HG02938 (cell line): ENCODE data around the gene FILIP1.

Experiments used
- ATAC-seq: cut with Tn5 transposase; IDR thresholded peaks from one replicate; pipeline ENCODE4 v1.9.1; 2021; ENCODE audit warnings: mild to moderate bottlenecking, moderate library complexity; ENCODE audit not compliant: unreplicated experiment

The FILIP1 gene

DNA sequence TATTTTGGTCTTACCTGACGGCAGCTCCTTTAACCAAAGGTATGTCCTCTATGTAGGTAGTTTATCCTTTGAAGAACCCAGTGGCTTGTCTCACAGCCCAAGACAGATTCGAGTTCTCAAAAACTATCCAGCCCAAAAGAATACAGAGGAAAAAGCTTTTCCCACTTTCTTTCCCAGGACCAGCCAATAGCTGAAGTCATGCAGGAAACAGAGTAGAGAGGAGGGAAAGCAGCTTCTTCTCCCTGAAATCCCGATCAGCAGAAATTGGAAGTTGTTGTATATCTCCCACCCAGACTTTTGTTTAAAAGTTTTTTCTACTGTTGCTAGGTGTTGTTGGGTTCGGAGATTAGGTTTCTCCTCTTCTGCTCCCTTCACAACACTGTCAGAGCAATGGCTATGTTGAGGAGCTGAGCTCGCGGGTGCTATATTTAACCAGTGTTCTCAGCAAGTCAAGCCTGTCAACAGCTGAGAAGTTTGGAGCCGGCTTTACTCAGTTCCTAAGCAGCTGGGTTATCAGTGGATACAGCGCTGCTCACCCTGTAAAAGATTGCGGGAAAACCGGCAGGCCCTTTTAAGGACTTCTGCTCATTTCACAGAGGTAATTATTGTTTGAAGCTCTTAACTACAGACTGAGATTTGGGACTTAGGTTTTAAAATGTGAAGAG, at the start of gene FILIP1:
Gene FILIP1, minus strand, starts transcription at position 401 of the 665 bp plus-strand sequence. CDS start 78,828 bp downstream, outside the sequence.
- no peak for ATAC-seq

DNA sequence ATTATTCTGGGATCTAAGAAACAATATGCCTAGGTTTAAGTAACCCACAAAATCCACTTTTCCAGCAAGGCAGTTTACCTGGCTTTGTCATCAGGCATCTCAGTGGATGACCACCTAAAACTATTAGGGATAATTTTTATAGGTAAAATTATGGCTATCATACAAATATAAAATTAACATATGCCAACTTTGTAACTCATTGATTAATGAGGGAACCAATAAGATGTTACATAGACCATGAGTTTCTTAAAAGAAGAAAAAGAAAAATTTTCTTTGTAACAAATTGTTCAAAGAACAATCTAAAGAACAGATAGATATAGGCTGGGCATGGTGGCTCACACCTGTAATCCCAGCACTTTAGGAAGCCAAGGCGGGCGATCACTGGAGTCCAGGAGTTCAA, 49.7 kb upstream of the FILIP1 start:
- no peak for ATAC-seq

GRCh38 chr6:75539136-75539535, 45.5 kb upstream of the FILIP1 start:
- ATAC-seq = no peak

- no peak for ATAC-seq
Measured at GRCh38 chr6:75532521-75532920, 38.9 kb upstream of the FILIP1 start.

GRCh38 chr6:75531174-75531573, 37.6 kb upstream of the FILIP1 start:
- no peak for ATAC-seq

DNA sequence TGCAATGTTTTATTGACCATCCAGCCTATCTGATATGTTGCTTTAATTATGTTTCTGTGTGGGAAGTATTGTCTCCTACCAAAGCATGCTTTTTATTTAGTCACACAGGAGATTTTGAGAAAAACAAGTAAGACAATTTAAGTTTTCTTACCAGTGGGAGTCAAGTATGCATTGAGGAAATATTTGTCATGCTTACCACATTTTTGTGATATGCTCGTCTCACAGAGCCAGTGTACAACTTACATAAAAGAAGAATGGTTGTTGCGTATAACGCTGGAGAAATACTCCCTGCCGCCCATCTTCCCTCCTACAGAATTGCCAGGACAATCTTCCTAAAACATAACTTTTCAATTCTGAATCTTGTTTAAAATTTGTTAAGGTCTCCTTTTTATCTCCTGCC, 37.1 kb upstream of the FILIP1 start:
- ATAC-seq = no peak

DNA sequence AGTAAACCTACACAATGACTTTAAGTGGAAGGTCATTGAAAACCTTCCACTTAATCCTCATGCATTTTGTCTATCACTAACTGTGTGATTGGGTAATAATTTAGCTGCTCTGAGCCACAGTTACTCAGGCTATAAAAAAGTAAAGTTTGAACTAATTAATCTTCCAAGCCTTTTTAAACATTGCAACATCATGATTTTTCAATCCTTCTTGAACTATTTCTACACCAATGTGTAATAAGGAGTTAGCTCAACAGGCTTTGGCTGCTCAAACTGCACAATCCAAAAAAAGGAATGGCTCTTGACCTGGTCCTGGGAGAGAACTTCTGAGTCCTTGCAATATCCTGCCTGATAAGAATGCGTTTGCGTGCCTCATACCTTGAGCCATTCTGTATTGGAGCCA, 34.8 kb upstream of the FILIP1 start:
- no peak for ATAC-seq

DNA sequence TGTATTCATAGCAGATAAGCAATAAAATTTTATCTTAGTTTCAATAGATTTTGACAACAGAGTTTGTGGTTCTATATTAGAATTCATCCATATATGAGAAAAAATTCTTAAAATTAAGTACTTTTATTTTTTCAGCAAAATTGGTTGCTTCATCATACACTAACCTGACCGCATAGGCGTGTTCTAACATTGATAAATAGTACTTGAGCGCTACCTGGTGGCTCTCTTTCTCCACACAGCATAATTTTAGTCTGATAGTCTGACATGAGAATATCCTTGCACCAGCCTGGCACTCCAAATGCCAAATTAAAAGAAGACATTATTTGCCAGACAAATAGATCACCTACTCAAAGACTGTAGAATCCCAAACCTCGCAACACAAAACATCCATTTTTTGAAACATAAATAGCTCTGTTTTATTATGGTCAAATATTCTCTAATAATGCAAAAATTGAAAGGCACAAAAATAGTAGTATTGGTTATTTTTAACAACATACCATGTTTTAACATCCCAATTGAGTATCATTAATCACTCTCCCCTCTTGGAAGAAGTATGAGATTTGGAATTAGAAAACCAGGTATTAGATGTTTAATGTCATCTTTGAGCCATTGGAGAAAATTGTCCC, 33.0 kb upstream of the FILIP1 start:
- ATAC-seq = peak; percentile 88

DNA sequence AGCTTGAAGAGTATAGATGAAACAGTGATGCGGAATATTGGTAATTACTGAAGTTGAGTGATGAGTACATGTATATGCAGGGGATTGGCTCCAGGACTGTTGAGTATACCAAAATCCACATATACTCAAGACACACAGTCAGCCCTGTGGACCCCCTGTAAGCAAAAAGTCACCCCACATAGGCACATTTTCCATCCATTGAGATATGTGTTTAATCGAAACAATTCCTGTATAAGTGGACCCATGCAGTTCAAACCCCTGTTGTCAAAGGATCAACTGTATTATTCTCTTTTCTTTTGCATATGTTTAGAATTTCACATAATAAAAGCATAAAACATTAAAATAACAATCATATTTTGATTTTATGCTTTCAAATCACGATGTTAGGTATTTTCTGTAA, 32.1 kb upstream of the FILIP1 start:
- no peak for ATAC-seq

DNA sequence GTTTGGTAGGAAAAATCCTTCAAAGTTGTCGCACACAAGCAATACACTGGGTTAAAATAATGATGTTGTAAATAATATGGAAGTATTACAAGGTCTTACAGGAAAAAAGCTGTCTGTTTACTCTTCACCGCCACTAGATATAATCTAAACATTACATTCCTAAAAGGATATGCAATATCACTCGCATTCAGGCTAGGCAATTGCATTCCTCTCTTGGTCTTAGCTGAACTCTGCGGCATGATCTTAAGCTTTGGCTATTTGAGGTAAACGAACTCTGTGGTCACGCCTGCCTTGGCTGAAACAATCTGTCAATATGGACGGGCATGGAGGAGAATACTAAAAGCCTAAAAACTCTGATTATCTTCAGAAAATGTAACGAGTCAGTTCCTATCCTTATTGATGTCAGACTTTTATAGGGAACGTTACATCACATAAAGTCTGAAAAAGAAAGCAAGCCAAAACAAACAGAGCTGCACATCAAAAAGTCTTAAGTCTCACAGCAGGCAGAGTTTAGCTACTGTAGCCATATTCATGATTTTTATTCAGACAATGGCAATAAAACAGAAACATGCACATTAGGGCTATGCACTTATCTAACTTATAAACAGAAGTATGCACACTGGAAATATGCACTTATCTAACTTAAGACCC, 30.8 kb upstream of the FILIP1 start:
- no peak for ATAC-seq

- ATAC-seq = no peak
Measured at GRCh38 chr6:75516757-75517156, 23.2 kb upstream of the FILIP1 start.

DNA sequence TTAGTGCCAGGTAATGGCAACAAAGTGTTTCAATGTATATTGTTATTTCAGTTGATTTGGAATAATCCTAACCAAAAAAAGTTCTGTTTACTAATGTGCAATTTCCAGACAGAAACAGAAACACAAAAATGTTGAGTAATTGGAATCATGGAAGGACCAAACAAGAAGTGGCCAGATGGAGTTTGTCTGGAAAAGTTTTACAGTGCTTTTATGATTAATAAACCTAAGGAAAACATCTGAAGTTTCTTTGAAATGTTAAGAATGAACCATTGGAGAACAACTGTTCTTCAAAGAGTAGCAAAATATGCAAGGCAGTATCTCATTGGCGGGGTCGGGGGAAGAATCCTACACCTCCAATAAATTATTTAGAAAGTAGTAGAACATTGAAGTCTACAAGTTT, 19.0 kb upstream of the FILIP1 start:
- no peak for ATAC-seq

DNA sequence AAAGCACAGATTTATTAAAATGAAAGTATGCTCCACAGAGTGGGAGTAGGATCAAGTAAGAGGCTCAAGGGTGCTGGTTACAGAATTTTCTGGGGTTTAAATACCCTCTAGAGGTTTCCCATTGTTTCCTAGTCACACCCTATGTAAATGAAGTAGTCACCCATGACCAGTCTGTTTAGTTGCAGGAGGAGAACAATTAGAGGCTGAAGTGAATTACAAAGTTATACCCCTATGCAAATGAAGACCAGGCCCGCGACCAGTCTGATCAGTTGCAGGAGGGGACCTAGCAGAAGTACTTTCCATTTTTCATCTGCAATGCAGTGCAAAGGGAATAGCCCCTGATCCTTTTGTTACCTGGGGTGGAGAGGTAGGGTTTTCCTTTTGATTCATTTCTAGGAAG, 11.8 kb upstream of the FILIP1 start:
- no peak for ATAC-seq

GRCh38 chr6:75504465-75505222, 11.0 kb upstream of the FILIP1 start:
- no peak for ATAC-seq

DNA sequence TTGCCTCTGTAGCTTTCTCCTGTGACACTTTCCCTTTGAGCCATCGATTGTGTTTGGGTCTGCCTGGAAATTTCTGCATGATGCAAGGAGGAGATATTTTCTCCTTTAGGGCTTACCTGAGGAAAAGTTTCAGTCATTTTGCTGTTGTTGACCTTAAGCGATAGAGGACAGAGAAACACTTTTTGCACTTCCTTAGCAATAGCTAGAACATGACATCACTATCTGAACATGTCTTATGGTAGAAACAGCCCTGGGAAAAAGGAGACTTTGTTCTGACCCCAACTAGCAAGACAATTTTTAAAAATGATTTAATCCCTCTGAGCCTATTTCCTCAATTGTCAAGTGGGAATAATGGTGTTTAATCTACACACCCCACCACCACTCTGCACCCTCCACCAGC, 9.7 kb upstream of the FILIP1 start:
- no peak for ATAC-seq

DNA sequence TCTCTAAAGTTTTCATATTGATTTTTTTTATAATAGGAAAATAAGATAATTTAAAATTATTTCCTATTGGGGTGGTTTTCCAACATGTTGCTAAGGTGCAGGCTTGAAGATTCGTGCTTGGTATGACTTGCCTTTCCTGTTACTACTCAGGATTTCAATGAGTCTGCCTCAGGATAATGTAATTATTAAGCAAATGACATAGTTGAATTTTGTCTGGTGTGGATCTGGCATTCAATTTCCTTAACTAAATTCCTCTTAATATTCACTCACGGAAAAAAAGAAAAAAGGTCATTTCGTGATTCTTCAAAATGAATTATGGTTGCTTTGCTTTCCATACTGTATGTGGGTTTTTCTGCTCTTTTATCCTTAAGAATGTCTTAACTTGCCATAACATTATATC, 9.3 kb upstream of the FILIP1 start:
- ATAC-seq = no peak

DNA sequence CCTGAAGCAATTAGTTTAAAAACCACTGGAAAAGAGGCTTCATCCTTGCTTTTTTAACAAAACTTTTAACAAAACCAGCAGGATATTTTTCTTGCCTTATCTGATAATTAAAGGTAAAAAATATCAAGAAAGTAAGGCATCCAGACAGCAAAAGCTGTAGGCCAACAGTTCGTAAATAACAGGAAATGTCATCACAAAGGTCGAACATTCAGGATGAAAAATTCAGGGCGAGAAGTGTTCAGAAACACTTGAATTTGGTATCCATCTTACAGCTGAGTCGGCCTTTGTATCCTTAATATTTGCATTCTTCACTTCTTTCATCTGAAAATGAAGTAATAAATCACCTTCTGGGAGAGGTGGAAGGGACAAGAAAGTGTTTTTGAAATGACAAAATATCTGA, 8.2 kb upstream of the FILIP1 start:
- ATAC-seq = no peak

GRCh38 chr6:75499640-75500039, 6.0 kb upstream of the FILIP1 start:
- no peak for ATAC-seq

- no peak for ATAC-seq
Measured at GRCh38 chr6:75498862-75499261, 5.3 kb upstream of the FILIP1 start.

- ATAC-seq = no peak
Measured at GRCh38 chr6:75497994-75498393, 4.4 kb upstream of the FILIP1 start.

DNA sequence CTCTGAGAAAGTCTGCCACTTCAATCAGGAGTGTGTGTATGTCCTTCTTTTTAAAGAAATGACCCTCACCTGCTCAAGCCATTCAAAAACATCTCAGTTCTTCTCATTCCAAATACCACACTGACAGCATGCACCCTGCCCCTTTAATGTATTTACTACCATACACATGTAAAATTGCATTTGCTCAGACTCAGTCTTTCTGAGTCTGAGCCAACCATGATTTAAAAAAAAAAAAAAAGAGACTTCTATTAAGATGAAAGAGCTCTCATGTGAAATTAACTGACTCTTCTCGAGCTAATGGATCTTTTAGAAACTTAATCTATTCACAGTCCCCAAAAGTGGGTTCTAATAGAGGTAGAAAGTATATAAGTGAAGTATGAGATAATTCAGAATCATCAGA, 1.4 kb upstream of the FILIP1 start:
- no peak for ATAC-seq

DNA sequence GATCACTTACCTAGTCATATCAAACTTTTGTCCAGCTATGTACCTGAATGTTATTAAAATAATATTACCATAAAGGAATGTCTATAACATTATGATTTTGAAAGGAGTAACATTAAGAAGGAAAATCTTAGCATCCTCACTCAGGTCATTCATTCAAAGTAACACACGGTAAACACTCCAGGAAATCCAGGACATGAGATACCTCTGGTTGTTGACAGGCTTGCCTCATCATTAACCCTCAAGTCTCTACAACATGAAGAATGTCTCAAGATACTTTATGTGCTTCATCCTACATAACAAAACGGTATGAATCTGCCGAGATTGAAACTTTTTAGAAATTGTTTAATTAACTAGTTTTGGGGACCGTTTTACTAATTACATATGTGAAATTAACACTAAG, 690 bp upstream of the FILIP1 start:
- no peak for ATAC-seq
